ENCODE results near the gene SERGEF.

The SERGEF gene

GRCh38 chr11:18012906-18013781 lies at the start of gene SERGEF:
Gene SERGEF, minus strand, starts transcription at chr11:18013047. Its CDS starts 37 bp downstream, at chr11:18013010.
- DNase-seq, result peak; percentile 76

- DNase-seq, result no peak
Observed at GRCh38 chr11:18061351-18061750, 48.5 kb upstream of the SERGEF start.

GRCh38 chr11:18056561-18057181 lies 43.8 kb upstream of the SERGEF start:
- DNase-seq, result peak; percentile 10

- no peak for DNase-seq
Observed at GRCh38 chr11:18054511-18055103, 41.8 kb upstream of the SERGEF start.

- no peak for DNase-seq
Observed at GRCh38 chr11:18050848-18051247, 38.0 kb upstream of the SERGEF start.

GRCh38 chr11:18046116-18046777 lies 33.4 kb upstream of the SERGEF start, which contains the start of gene TPH1:
Gene TPH1, minus strand, starts transcription at chr11:18046269. Its CDS starts 5,507 bp downstream, at chr11:18040762.
- no peak for DNase-seq

GRCh38 chr11:18036456-18036855 lies 23.6 kb upstream of the SERGEF start:
- DNase-seq, result no peak

- DNase-seq, result no peak
Observed at GRCh38 chr11:18027475-18027874, 14.6 kb upstream of the SERGEF start.

GRCh38 chr11:18022419-18022818 lies 9.6 kb upstream of the SERGEF start:
- DNase-seq, result no peak

GRCh38 chr11:18019650-18020049 lies 6.8 kb upstream of the SERGEF start:
- DNase-seq, result no peak

- DNase-seq, result no peak
Observed at GRCh38 chr11:18016789-18017188, 3.9 kb upstream of the SERGEF start.

- DNase-seq, result no peak
Observed at GRCh38 chr11:18014876-18015275, 2.0 kb upstream of the SERGEF start.

- peak; percentile 34 for DNase-seq
Observed at GRCh38 chr11:18013790-18014507, 1.1 kb upstream of the SERGEF start.

GRCh38 chr11:18012122-18012905 lies 533 bp downstream of the SERGEF start:
- peak; percentile 8 for DNase-seq

- no peak for DNase-seq
Observed at GRCh38 chr11:18011633-18012032, 1.2 kb downstream of the SERGEF start.

GRCh38 chr11:18010977-18011586 lies 1.8 kb downstream of the SERGEF start:
- DNase-seq, result no peak

GRCh38 chr11:18010121-18010670 lies 2.7 kb downstream of the SERGEF start:
- no peak for DNase-seq

- no peak for DNase-seq
Observed at GRCh38 chr11:18005376-18006129, 7.3 kb downstream of the SERGEF start.

GRCh38 chr11:18001191-18001590 lies 11.7 kb downstream of the SERGEF start:
- no peak for DNase-seq

- DNase-seq, result no peak
Observed at GRCh38 chr11:18000760-18001159, 12.1 kb downstream of the SERGEF start.

Data from NCI-H510A treated with DMSO at 0.1 percent for 48 hours (cell line).